AG04449 (cell line): Measurements from ENCODE around the gene CD79B.

Experiments
- CTCF ChIA-PET: fragments of 350-600 bp; formaldehyde crosslinking; extraction: SDS; loops from one replicate; lab custom pipeline; 2021; ENCODE audit warnings: antibody characterized with exemption; lab: Yijun Ruan, JAX
- POLR2A ChIA-PET: fragments of 400-600, 350-600 bp; formaldehyde crosslinking; extraction: SDS; loops from one replicate; lab custom pipeline; 2020; ENCODE audit warnings: antibody characterized with exemption, inconsistent platforms; lab: Yijun Ruan, JAX
- DNase-seq: peaks from one replicate; pipeline ENCODE4 v3.0.0-alpha.2; 2010; ENCODE audit warnings: low read depth, low spot score
- H3K4me3 ChIP-seq: 2 replicates; pipeline ENCODE4 v1.5.1; 2011; ENCODE audit warnings: low read depth, mild to moderate bottlenecking, control low read depth, low read length
- CTCF ChIP-seq: IDR thresholded peaks from one replicate; pipeline ENCODE4 v1.5.1; 2011; ENCODE audit warnings: mild to moderate bottlenecking, moderate library complexity, low read length, control low read depth, inconsistent platforms; ENCODE audit not compliant: insufficient read depth; ENCODE audit errors: missing control alignments

CD79B gene

GRCh38 chr17:63966646-63967264, 34.6 kb upstream of the CD79B start:
- no peak for TF ChIP-seq CTCF
- POLR2A ChIA-PET, result no interaction called here
- CTCF ChIA-PET, result interaction anchor here (1.3 to 1.9 kb wide), 3 partner anchors 9 to 20 kb away, joined by 3 to 9 read pairs (median 6); no protein-coding TSS in a partner anchor
- DNase-seq, result no peak
- no peak overlapping the region for H3K4me3 ChIP-seq

- no peak overlapping the region for H3K4me3 ChIP-seq
- DNase-seq, result no peak
- ChIA-PET CTCF (interaction anchor here (1.6 to 6.6 kb wide), 3 partner anchors 13 to 171 kb away, joined by 5 to 53 read pairs (median 11); no protein-coding TSS in a partner anchor), POLR2A (no interaction called here)
- TF ChIP-seq CTCF, result no peak
Measured at GRCh38 chr17:63963123-63963522, 31.0 kb upstream of the CD79B start.

- DNase-seq, result no peak
- ChIA-PET POLR2A (no interaction called here), CTCF (interaction anchor here (1.1 to 6.6 kb wide), 3 partner anchors 10 to 64 kb away, joined by 3 to 53 read pairs (median 4); no protein-coding TSS in a partner anchor)
- no peak overlapping the region for H3K4me3 ChIP-seq
- no peak for TF ChIP-seq CTCF
Measured at GRCh38 chr17:63962298-63962744, 30.2 kb upstream of the CD79B start.

- H3K4me3 ChIP-seq, result no peak overlapping the region
- ChIA-PET CTCF (interaction anchor here (1.1 to 6.6 kb wide), 4 partner anchors 9 to 64 kb away, joined by 3 to 53 read pairs (median 4); partner anchors contain the start of gene GH1), POLR2A (no interaction called here)
- no peak for TF ChIP-seq CTCF
- no peak for DNase-seq
Measured at GRCh38 chr17:63961355-63962212, 29.5 kb upstream of the CD79B start.

- ChIA-PET POLR2A (no interaction called here), CTCF (interaction anchor here (6.6 kb wide), 1 partner anchor 14 kb away, joined by 53 read pairs; no protein-coding TSS in a partner anchor)
- no peak for TF ChIP-seq CTCF
- H3K4me3 ChIP-seq, result no peak overlapping the region
- no peak for DNase-seq
Measured at GRCh38 chr17:63960430-63960829, 28.3 kb upstream of the CD79B start.

- CTCF ChIA-PET, result interaction anchor here (6.6 kb wide), 1 partner anchor 13 kb away, joined by 53 read pairs; no protein-coding TSS in a partner anchor
- POLR2A ChIA-PET, result no interaction called here
- H3K4me3 ChIP-seq, result no peak overlapping the region
- TF ChIP-seq CTCF, result no peak
- DNase-seq, result no peak
Measured at GRCh38 chr17:63960006-63960405, 27.9 kb upstream of the CD79B start.
